Measurements from ENCODE around the gene PASD1.

PASD1 gene

DNA sequence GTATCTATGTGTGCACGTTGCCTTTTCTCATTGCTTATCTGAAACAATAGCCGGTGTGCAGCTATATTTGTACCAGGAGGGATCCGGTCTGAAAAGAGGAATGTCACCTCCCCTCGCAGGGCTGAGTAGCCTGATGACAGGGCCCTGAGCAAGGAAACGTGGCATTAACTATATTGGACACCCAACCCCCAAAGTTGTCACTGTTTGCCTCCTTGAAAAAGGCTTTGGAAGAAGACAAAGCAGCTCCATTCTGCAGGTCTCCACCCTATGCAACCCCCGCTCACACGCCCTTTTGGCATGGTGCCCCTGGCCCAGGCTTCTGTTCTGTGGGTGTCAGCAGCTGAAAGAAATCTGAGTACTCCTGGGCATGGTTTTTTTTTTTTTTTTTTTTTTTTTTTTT, 140.0 kb downstream of the PASD1 start:
- H3K18ac ChIP-seq (ENCODE audit: low read length), result no peak overlapping the region
- H3K27ac ChIP-seq (replicated peaks; ENCODE audit: low read length), result no peak overlapping the region
- no peak overlapping the region for H3K14ac ChIP-seq (ENCODE audit: low read length)
- no peak overlapping the region for H3K4ac ChIP-seq (ENCODE audit: low read length)
- no CpG with 5 or more reads among the region's 7 CpGs for WGBS, 2 donors (ENCODE audit: extremely low coverage in 2 of 2, insufficient read length in 2 of 2, insufficient replicate concordance in 1 of 2)
- no peak for DNase-seq (ENCODE audit: low spot score)
- peaks cover 0 to 22% (median 0%) of the 10 kb centered on the region in 3 experiments for H3K27me3 ChIP-seq (ENCODE audit: control insufficient read depth in 3 of 3, insufficient read depth in 3 of 3, low read depth in 1 of 3, low read length in 3 of 3)
- no peak overlapping the region for H4K91ac ChIP-seq (ENCODE audit: low read depth, low read length, poor library complexity)
- H4K8ac ChIP-seq (ENCODE audit: low read depth, low read length), result no peak overlapping the region
- no peak overlapping the region for H2AFZ ChIP-seq (ENCODE audit: low read length)
- no peak overlapping the region for H3K23ac ChIP-seq (ENCODE audit: low read depth, low read length, poor library complexity)
- H3K9ac ChIP-seq (ENCODE audit: low read depth, low read length, poor library complexity), result no peak overlapping the region
- H3K4me2 ChIP-seq (ENCODE audit: insufficient read depth, low read length, poor library complexity, severe bottlenecking), result no peak overlapping the region
- H3K4me1 ChIP-seq (ENCODE audit: control insufficient read depth in 2 of 2, insufficient read depth in 1 of 2, low read depth in 1 of 2, low read length in 2 of 2), result peaks cover 0 to 6% of the 10 kb centered on the region in 2 donors
- no peak overlapping the region for H2BK5ac ChIP-seq (ENCODE audit: low read length)
- no peak overlapping the region for H2AK5ac ChIP-seq (ENCODE audit: low read depth, low read length)
- no peak overlapping the region for H3K4me3 ChIP-seq (ENCODE audit: low read length in 2 of 2)
- H3K9me3 ChIP-seq (replicated peaks in 1 of 2; ENCODE audit: control insufficient read depth in 2 of 2, insufficient read depth in 1 of 2, low read depth in 1 of 2, low read length in 2 of 2), result no peaks in the 10 kb centered on the region
- no peak overlapping the region for H2BK12ac ChIP-seq (ENCODE audit: low read length)
- no peak overlapping the region for H2BK15ac ChIP-seq (ENCODE audit: low read length)
- no peaks in the 10 kb centered on the region for H3K79me1 ChIP-seq (ENCODE audit: low read depth, low read length)
- H2BK120ac ChIP-seq (ENCODE audit: low read depth, low read length), result no peak overlapping the region
- H3K36me3 ChIP-seq (replicated peaks in 1 of 2; ENCODE audit: control insufficient read depth in 2 of 2, insufficient read depth in 2 of 2, low read length in 2 of 2), result no peaks in the 10 kb centered on the region

DNA sequence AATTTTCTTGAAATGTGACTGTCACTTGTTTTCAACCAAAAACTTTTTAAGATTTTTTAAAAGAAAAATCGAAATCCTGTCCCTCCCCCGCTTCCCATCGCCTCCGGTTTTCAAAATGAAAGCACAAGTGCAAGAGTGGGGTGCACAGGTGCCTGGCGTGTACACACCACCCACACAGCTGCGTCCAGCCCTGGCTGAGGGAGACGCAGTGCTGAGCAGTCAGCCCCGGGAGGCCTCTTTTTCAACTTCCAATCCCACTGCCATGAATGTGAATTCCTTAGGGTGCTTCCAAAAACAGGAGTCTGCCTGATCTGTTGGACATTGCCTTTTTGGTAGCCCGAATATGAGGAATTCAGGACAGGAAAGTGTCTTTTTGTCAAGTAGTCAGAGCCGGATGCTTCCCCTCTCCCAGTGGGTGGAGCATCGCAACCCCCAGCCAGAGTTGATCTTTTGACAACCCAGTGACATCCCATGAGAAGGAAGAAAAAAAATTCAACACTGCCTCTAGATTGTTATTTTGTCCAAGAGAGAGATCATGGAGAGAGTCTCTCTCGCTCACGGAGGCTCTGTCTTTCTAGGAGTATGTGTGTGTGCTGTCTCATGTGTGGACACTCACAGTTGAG, 140.7 kb downstream of the PASD1 start:
- Histone ChIP-seq H3K9ac (ENCODE audit: low read depth, low read length, poor library complexity) (no peak overlapping the region), H3K9me3 (replicated peaks in 1 of 2; ENCODE audit: control insufficient read depth in 2 of 2, insufficient read depth in 1 of 2, low read depth in 1 of 2, low read length in 2 of 2) (no peaks in the 10 kb centered on the region), H4K8ac (ENCODE audit: low read depth, low read length) (no peak overlapping the region), H3K4me2 (ENCODE audit: insufficient read depth, low read length, poor library complexity, severe bottlenecking) (no peak overlapping the region), H3K4me1 (ENCODE audit: control insufficient read depth in 2 of 2, insufficient read depth in 1 of 2, low read depth in 1 of 2, low read length in 2 of 2) (peaks cover 0 to 6% of the 10 kb centered on the region in 2 donors), H3K4ac (ENCODE audit: low read length) (no peak overlapping the region), H2BK120ac (ENCODE audit: low read depth, low read length) (no peak overlapping the region), H2BK5ac (ENCODE audit: low read length) (no peak overlapping the region), H4K91ac (ENCODE audit: low read depth, low read length, poor library complexity) (no peak overlapping the region), H2BK15ac (ENCODE audit: low read length) (no peak overlapping the region), H3K27me3 (ENCODE audit: control insufficient read depth in 3 of 3, insufficient read depth in 3 of 3, low read depth in 1 of 3, low read length in 3 of 3) (peaks cover 0 to 22% (median 0%) of the 10 kb centered on the region in 3 experiments), H3K18ac (ENCODE audit: low read length) (no peak overlapping the region), H3K23ac (ENCODE audit: low read depth, low read length, poor library complexity) (no peak overlapping the region), H2AK5ac (ENCODE audit: low read depth, low read length) (no peak overlapping the region), H2BK12ac (ENCODE audit: low read length) (no peak overlapping the region), H3K79me1 (ENCODE audit: low read depth, low read length) (no peaks in the 10 kb centered on the region), H3K4me3 (ENCODE audit: low read length in 2 of 2) (no peak overlapping the region), H3K27ac (replicated peaks; ENCODE audit: low read length) (no peak overlapping the region), H3K14ac (ENCODE audit: low read length) (no peak overlapping the region), H2AFZ (ENCODE audit: low read length) (no peak overlapping the region), H3K36me3 (replicated peaks in 1 of 2; ENCODE audit: control insufficient read depth in 2 of 2, insufficient read depth in 2 of 2, low read length in 2 of 2) (no peaks in the 10 kb centered on the region)
- WGBS, 2 donors (ENCODE audit: extremely low coverage in 2 of 2, insufficient read length in 2 of 2, insufficient replicate concordance in 1 of 2), result no CpG with 5 or more reads among the region's 13 CpGs
- DNase-seq (ENCODE audit: low spot score), result no peak

DNA sequence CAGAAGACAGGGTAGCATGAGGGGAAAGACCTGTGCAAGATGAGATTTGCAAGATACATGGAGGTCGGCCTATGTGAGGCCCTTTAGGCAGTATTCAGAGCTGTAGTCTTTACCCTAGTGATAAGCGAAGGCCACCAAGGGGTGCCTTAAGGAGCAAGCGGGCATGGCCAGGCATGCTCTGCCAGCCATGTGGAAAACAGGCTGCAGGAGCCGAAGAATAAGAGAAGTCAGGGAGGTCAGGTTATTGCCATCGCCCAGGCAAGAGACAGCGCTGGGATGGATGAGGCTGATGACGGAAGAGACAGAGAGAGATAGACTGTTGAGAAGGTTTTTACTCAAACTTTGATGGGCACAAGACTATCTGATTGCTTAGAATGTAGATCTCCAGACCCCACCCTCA, 145.3 kb downstream of the PASD1 start:
- Histone ChIP-seq H4K91ac (ENCODE audit: low read depth, low read length, poor library complexity) (no peak overlapping the region), H2BK12ac (ENCODE audit: low read length) (no peak overlapping the region), H3K4me2 (ENCODE audit: insufficient read depth, low read length, poor library complexity, severe bottlenecking) (no peak overlapping the region), H3K27ac (replicated peaks; ENCODE audit: low read length) (no peak overlapping the region), H2AFZ (ENCODE audit: low read length) (no peak overlapping the region), H3K36me3 (replicated peaks in 1 of 2; ENCODE audit: control insufficient read depth in 2 of 2, insufficient read depth in 2 of 2, low read length in 2 of 2) (no peaks in the 10 kb centered on the region), H4K8ac (ENCODE audit: low read depth, low read length) (no peak overlapping the region), H3K9me3 (replicated peaks in 1 of 2; ENCODE audit: control insufficient read depth in 2 of 2, insufficient read depth in 1 of 2, low read depth in 1 of 2, low read length in 2 of 2) (no peaks in the 10 kb centered on the region), H3K4me3 (ENCODE audit: low read length in 2 of 2) (no peak overlapping the region), H3K14ac (ENCODE audit: low read length) (no peak overlapping the region), H3K27me3 (ENCODE audit: control insufficient read depth in 3 of 3, insufficient read depth in 3 of 3, low read depth in 1 of 3, low read length in 3 of 3) (peaks cover 0 to 13% (median 0%) of the 10 kb centered on the region in 3 experiments), H2BK5ac (ENCODE audit: low read length) (no peak overlapping the region), H3K79me1 (ENCODE audit: low read depth, low read length) (no peaks in the 10 kb centered on the region), H2AK5ac (ENCODE audit: low read depth, low read length) (no peak overlapping the region), H3K9ac (ENCODE audit: low read depth, low read length, poor library complexity) (no peak overlapping the region), H3K23ac (ENCODE audit: low read depth, low read length, poor library complexity) (no peak overlapping the region), H3K4me1 (ENCODE audit: control insufficient read depth in 2 of 2, insufficient read depth in 1 of 2, low read depth in 1 of 2, low read length in 2 of 2) (peaks cover 0 to 2% of the 10 kb centered on the region in 2 donors), H2BK120ac (ENCODE audit: low read depth, low read length) (no peak overlapping the region), H3K4ac (ENCODE audit: low read length) (no peak overlapping the region), H3K18ac (ENCODE audit: low read length) (no peak overlapping the region), H2BK15ac (ENCODE audit: low read length) (no peak overlapping the region)
- WGBS, 2 donors (ENCODE audit: extremely low coverage in 2 of 2, insufficient read length in 2 of 2, insufficient replicate concordance in 1 of 2), result no CpG with 5 or more reads among the region's 7 CpGs
- DNase-seq (ENCODE audit: low spot score), result no peak

DNA sequence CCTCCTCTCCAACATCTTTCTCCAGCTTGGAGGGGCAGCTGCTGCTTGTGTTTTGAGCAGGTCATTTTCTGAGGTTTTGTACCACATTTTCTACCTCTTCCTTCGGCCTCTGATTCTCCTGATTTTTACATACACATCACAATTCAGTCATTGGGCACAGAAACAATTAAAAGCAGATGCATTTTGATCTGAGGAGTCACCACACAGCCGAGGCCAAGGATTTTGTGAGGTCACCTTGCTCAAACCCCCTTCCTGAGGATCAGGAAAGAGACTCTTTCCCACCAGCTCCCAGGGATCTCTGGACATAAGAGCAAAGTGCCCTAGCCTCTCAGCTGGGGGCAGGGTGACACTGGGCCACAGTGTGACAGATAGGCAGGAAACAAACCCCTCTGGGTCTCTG, 147.0 kb downstream of the PASD1 start:
- H3K4me1 ChIP-seq (ENCODE audit: control insufficient read depth in 2 of 2, insufficient read depth in 1 of 2, low read depth in 1 of 2, low read length in 2 of 2), result no peaks in the 10 kb centered on the region
- no peak overlapping the region for H3K14ac ChIP-seq (ENCODE audit: low read length)
- H3K23ac ChIP-seq (ENCODE audit: low read depth, low read length, poor library complexity), result no peak overlapping the region
- H2BK5ac ChIP-seq (ENCODE audit: low read length), result no peak overlapping the region
- H2BK15ac ChIP-seq (ENCODE audit: low read length), result no peak overlapping the region
- no peak overlapping the region for H4K8ac ChIP-seq (ENCODE audit: low read depth, low read length)
- H3K27me3 ChIP-seq (ENCODE audit: control insufficient read depth in 3 of 3, insufficient read depth in 3 of 3, low read depth in 1 of 3, low read length in 3 of 3), result peaks cover 0 to 9% (median 0%) of the 10 kb centered on the region in 3 experiments
- H3K9ac ChIP-seq (ENCODE audit: low read depth, low read length, poor library complexity), result no peak overlapping the region
- no peaks in the 10 kb centered on the region for H3K36me3 ChIP-seq (replicated peaks in 1 of 2; ENCODE audit: control insufficient read depth in 2 of 2, insufficient read depth in 2 of 2, low read length in 2 of 2)
- DNase-seq (ENCODE audit: low spot score), result no peak
- WGBS, 2 donors (ENCODE audit: extremely low coverage in 2 of 2, insufficient read length in 2 of 2, insufficient replicate concordance in 1 of 2), result no CpG with 5 or more reads among the region's 2 CpGs
- no peak overlapping the region for H2AK5ac ChIP-seq (ENCODE audit: low read depth, low read length)
- no peaks in the 10 kb centered on the region for H3K79me1 ChIP-seq (ENCODE audit: low read depth, low read length)
- no peak overlapping the region for H3K18ac ChIP-seq (ENCODE audit: low read length)
- no peak overlapping the region for H3K27ac ChIP-seq (replicated peaks; ENCODE audit: low read length)
- no peak overlapping the region for H3K4ac ChIP-seq (ENCODE audit: low read length)
- H2BK12ac ChIP-seq (ENCODE audit: low read length), result no peak overlapping the region
- H2BK120ac ChIP-seq (ENCODE audit: low read depth, low read length), result no peak overlapping the region
- H4K91ac ChIP-seq (ENCODE audit: low read depth, low read length, poor library complexity), result no peak overlapping the region
- H3K4me3 ChIP-seq (ENCODE audit: low read length in 2 of 2), result no peak overlapping the region
- no peaks in the 10 kb centered on the region for H3K9me3 ChIP-seq (replicated peaks in 1 of 2; ENCODE audit: control insufficient read depth in 2 of 2, insufficient read depth in 1 of 2, low read depth in 1 of 2, low read length in 2 of 2)
- no peak overlapping the region for H3K4me2 ChIP-seq (ENCODE audit: insufficient read depth, low read length, poor library complexity, severe bottlenecking)
- H2AFZ ChIP-seq (ENCODE audit: low read length), result no peak overlapping the region
